Activated CD4-positive, alpha-beta T cell treated with anti-CD3 and anti-CD28 coated beads for 24 hours (primary cell): Measurements from ENCODE around the gene SLX4.
A peak's percentile ranks its signal among the peaks of the same experiment; 100 is the strongest.
"Not testable (repeated sequence)": the region's sequence is repeated elsewhere in the genome, so short reads cannot be mapped to it uniquely, and the experiment has no call there.

Experiments
- DNase-seq, 2 donors: peaks; one replicate each; pipeline ENCODE4 v3.0.0-alpha.2; 2020; ENCODE audit warnings: low read depth in 2 of 2

The SLX4 gene

GRCh38 chr16:3611146-3611975, at the start of gene SLX4:
Gene SLX4, minus strand, starts transcription at chr16:3611606. Its CDS starts 2,642 bp downstream, at chr16:3608964.
- peak; percentile 81 to 86 for DNase-seq

- no peak for DNase-seq
Measured at GRCh38 chr16:3659251-3659650, 47.8 kb upstream of the SLX4 start.

GRCh38 chr16:3656491-3657468, 45.4 kb upstream of the SLX4 start:
- DNase-seq = peak in 1 of 2 donors; percentile 21

GRCh38 chr16:3656160-3656490, 44.7 kb upstream of the SLX4 start:
- DNase-seq = not testable (repeated sequence)

GRCh38 chr16:3655396-3656159, 44.2 kb upstream of the SLX4 start:
- DNase-seq = no peak

GRCh38 chr16:3655030-3655395, 43.6 kb upstream of the SLX4 start:
- no peak for DNase-seq

GRCh38 chr16:3654249-3654991, 43.0 kb upstream of the SLX4 start, which contains the start of gene DNASE1:
Gene DNASE1, plus strand, starts transcription at chr16:3654691. Its CDS starts 683 bp downstream, at chr16:3655374.
- DNase-seq = peak; percentile 35 to 40

- DNase-seq = no peak
Measured at GRCh38 chr16:3652373-3653195, 41.2 kb upstream of the SLX4 start.

- no peak for DNase-seq
Measured at GRCh38 chr16:3651461-3652372, 40.3 kb upstream of the SLX4 start.

- no peak for DNase-seq
Measured at GRCh38 chr16:3650631-3651265, 39.3 kb upstream of the SLX4 start.

- no peak for DNase-seq
Measured at GRCh38 chr16:3646348-3646920, 35.0 kb upstream of the SLX4 start.

GRCh38 chr16:3645504-3646347, 34.3 kb upstream of the SLX4 start:
- DNase-seq = no peak

- DNase-seq = no peak
Measured at GRCh38 chr16:3645108-3645503, 33.7 kb upstream of the SLX4 start.

- no peak for DNase-seq
Measured at GRCh38 chr16:3643095-3643730, 31.8 kb upstream of the SLX4 start.

GRCh38 chr16:3642397-3643094, 31.1 kb upstream of the SLX4 start:
- no peak for DNase-seq

- DNase-seq = no peak
Measured at GRCh38 chr16:3641801-3642396, 30.5 kb upstream of the SLX4 start.
